SU-DHL-6 (cell line): ENCODE measurements around the gene STX8.

Source experiments
- H2AFZ ChIP-seq: fragments of 200-600 bp; sonication (generic); 2 replicates; pipeline ENCODE4 v1.6.1; 2014; ENCODE audit warnings: low read depth, mild to moderate bottlenecking, moderate library complexity, mixed read lengths, antibody characterized with exemption, low read length; ENCODE audit not compliant: severe bottlenecking
- H3F3A ChIP-seq: fragments of 200-600 bp; shearing (Covaris generic); 2 replicates; pipeline ENCODE4 v1.6.0; 2016; ENCODE audit warnings: antibody characterized with exemption, mild to moderate bottlenecking; ENCODE audit not compliant: insufficient read depth
- H3K27ac ChIP-seq: fragments of 200-600 bp; sonication (generic); 2 replicates; pipeline ENCODE4 v1.5.1; 2016; ENCODE audit warnings: low read depth, mild to moderate bottlenecking, low read length, moderate library complexity, mixed read lengths
- H3K27me3 ChIP-seq: fragments of 200-600 bp; sonication (generic), shearing (Covaris generic); 2 replicates; pipeline ENCODE4 v1.6.0; 2014; ENCODE audit warnings: mild to moderate bottlenecking, low read length
- H3K36me3 ChIP-seq: fragments of 200-600 bp; sonication (generic); 2 replicates; pipeline ENCODE4 v1.6.1; 2014; ENCODE audit warnings: mild to moderate bottlenecking, low read length, mixed read lengths
- H3K4me2 ChIP-seq: fragments of 300-600, 200-600 bp; shearing (Covaris generic), sonication (generic); 2 replicates; pipeline ENCODE4 v1.6.0; 2014; ENCODE audit warnings: low read length, low read depth, mild to moderate bottlenecking; ENCODE audit not compliant: poor library complexity, severe bottlenecking
- H3K4me3 ChIP-seq: fragments of 200-600 bp; sonication (generic); 2 replicates; pipeline ENCODE4 v1.5.1; 2014; ENCODE audit warnings: antibody characterized with exemption, low read length, mild to moderate bottlenecking, mixed read lengths; ENCODE audit not compliant: insufficient read depth, poor library complexity, severe bottlenecking
- H3K79me2 ChIP-seq: fragments of 200-600 bp; sonication (generic); 2 replicates; pipeline ENCODE4 v1.6.1; 2014; ENCODE audit warnings: mild to moderate bottlenecking, low read length, moderate library complexity; ENCODE audit not compliant: insufficient read depth
- H3K9ac ChIP-seq: fragments of 200-600 bp; sonication (generic); 2 replicates; pipeline ENCODE4 v1.7.0; 2014; ENCODE audit warnings: mild to moderate bottlenecking, low read length
- H3K9me2 ChIP-seq: fragments of 200-600 bp; sonication (generic); replicated peaks from 2 replicates; pipeline ENCODE4 v1.6.1; 2014; ENCODE audit warnings: low read length; ENCODE audit not compliant: insufficient read depth
- H3K9me3 ChIP-seq: fragments of 200-600 bp; sonication (generic); 2 replicates; pipeline ENCODE4 v1.6.1; 2014; ENCODE audit warnings: low read length, mixed read lengths; ENCODE audit not compliant: insufficient read depth
- H4K20me1 ChIP-seq: fragments of 200-600 bp; sonication (generic); 2 replicates; pipeline ENCODE4 v1.6.1; 2014; ENCODE audit warnings: low read depth, mild to moderate bottlenecking, antibody characterized with exemption, low read length, moderate library complexity, mixed read lengths
- EZH2phosphoT487 ChIP-seq: fragments of 200-600 bp; sonication (generic), shearing (Covaris generic); conservative IDR thresholded peaks from 2 replicates; pipeline ENCODE4 v1.6.1; 2018; ENCODE audit warnings: mild to moderate bottlenecking, antibody characterized with exemption, low read length, moderate library complexity, mixed read lengths
- TF ChIP-seq, protein P1 (sequence below): fragments of 200-600 bp; sonication (generic); IDR thresholded peaks from one replicate; pipeline ENCODE4 v1.5.1; 2017; ENCODE audit warnings: antibody characterized with exemption, mild to moderate bottlenecking, low read length, moderate library complexity; ENCODE audit not compliant: insufficient read depth, poor library complexity, severe bottlenecking

The STX8 gene

GRCh38 chr17:9408381-9408780, 167.2 kb downstream of the STX8 start:
- no peak overlapping the region for H3K27ac ChIP-seq
- H3K4me2 ChIP-seq = no peak overlapping the region
- no peak overlapping the region for H3K4me3 ChIP-seq
- no peaks in the 10 kb centered on the region for H3K9me3 ChIP-seq
- no peak overlapping the region for H2AFZ ChIP-seq
- H3K27me3 ChIP-seq = no peaks in the 10 kb centered on the region
- H3K9me2 ChIP-seq = no peaks in the 10 kb centered on the region
- no peaks in the 10 kb centered on the region for H3F3A ChIP-seq
- no peaks in the 10 kb centered on the region for H4K20me1 ChIP-seq
- TF ChIP-seq EZH2phosphoT487 = no peak
- TF ChIP-seq, protein P1, sequence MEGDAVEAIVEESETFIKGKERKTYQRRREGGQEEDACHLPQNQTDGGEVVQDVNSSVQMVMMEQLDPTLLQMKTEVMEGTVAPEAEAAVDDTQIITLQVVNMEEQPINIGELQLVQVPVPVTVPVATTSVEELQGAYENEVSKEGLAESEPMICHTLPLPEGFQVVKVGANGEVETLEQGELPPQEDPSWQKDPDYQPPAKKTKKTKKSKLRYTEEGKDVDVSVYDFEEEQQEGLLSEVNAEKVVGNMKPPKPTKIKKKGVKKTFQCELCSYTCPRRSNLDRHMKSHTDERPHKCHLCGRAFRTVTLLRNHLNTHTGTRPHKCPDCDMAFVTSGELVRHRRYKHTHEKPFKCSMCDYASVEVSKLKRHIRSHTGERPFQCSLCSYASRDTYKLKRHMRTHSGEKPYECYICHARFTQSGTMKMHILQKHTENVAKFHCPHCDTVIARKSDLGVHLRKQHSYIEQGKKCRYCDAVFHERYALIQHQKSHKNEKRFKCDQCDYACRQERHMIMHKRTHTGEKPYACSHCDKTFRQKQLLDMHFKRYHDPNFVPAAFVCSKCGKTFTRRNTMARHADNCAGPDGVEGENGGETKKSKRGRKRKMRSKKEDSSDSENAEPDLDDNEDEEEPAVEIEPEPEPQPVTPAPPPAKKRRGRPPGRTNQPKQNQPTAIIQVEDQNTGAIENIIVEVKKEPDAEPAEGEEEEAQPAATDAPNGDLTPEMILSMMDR = no peak
- no peaks in the 10 kb centered on the region for H3K79me2 ChIP-seq
- no peaks in the 10 kb centered on the region for H3K36me3 ChIP-seq
- no peak overlapping the region for H3K9ac ChIP-seq

GRCh38 chr17:9406046-9406606, 169.5 kb downstream of the STX8 start:
- Histone ChIP-seq H3K9me3 (no peaks in the 10 kb centered on the region), H3K9ac (no peak overlapping the region), H3K27ac (no peak overlapping the region), H2AFZ (no peak overlapping the region), H3K79me2 (no peaks in the 10 kb centered on the region), H3K4me3 (no peak overlapping the region), H3K4me2 (no peak overlapping the region), H3K36me3 (no peaks in the 10 kb centered on the region), H3K27me3 (no peaks in the 10 kb centered on the region), H3F3A (no peaks in the 10 kb centered on the region), H4K20me1 (no peaks in the 10 kb centered on the region), H3K9me2 (no peaks in the 10 kb centered on the region)
- TF ChIP-seq, protein P1 = no peak
- no peak for TF ChIP-seq EZH2phosphoT487

DNA sequence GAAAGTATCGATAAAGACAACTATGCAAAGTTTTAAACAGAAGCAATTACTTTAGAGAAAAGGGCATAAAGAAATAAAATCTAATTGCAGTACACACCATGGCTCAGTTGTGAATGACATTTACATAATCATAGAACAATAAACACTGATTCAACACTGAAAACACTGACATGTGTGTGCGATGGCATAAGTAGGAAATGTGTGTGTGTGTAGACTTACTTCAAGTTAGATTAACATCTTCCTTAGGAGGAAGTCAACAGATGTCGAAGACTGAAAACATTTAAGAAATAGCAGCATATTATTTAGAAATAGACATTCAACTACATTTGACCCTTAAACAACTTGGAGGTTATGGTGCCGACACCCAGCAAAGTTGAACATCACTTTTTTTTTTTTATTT, 172.4 kb downstream of the STX8 start:
- Histone ChIP-seq H3K4me3 (no peak overlapping the region), H3K36me3 (no peaks in the 10 kb centered on the region), H2AFZ (no peak overlapping the region), H3K27me3 (no peaks in the 10 kb centered on the region), H3K9ac (no peak overlapping the region), H3K9me2 (no peaks in the 10 kb centered on the region), H3K27ac (no peak overlapping the region), H3K4me2 (no peak overlapping the region), H3F3A (no peaks in the 10 kb centered on the region), H3K79me2 (no peaks in the 10 kb centered on the region), H3K9me3 (no peaks in the 10 kb centered on the region), H4K20me1 (no peaks in the 10 kb centered on the region)
- no peak for TF ChIP-seq EZH2phosphoT487
- TF ChIP-seq, protein P1 = no peak
